Measurements from ENCODE around the gene NBPF9.
"Not testable (repeated sequence)": the region's sequence is repeated elsewhere in the genome, so short reads cannot be mapped to it uniquely, and the experiment has no call there.

GRCh38 chr1:149112828-149113227 lies 9.5 kb upstream of the NBPF9 start:
- not testable (repeated sequence) for TF ChIP-seq HMGXB4 (CRISPR knock-in tag; IDR thresholded peaks at IDR 0.05); NR2C2 (CRISPR knock-in tag; IDR thresholded peaks at IDR 0.05); ZNF425 (CRISPR knock-in tag; conservative IDR thresholded peaks at IDR 0.05); NFYB (CRISPR knock-in tag; conservative IDR thresholded peaks at IDR 0.05; ENCODE audit: low read depth); AR (CRISPR knock-in tag; IDR thresholded peaks at IDR 0.05); CREM (CRISPR knock-in tag; IDR thresholded peaks at IDR 0.05); NFE2L1 (CRISPR knock-in tag; IDR thresholded peaks at IDR 0.05)
